Vagina (tissue), 2 donors: Measurements from ENCODE around the gene NDOR1.

Experiments used
- CTCF ChIP-seq, 3 experiments: fragments of 450-650 bp in 2 of 3; fragments of 200-600 bp in 1 of 3; sonication (generic) in 1 of 3; IDR thresholded peaks; one replicate each; pipeline ENCODE4 v1.5.1; 2017 to 2019; ENCODE audit warnings: antibody characterized with exemption in 3 of 3, mild to moderate bottlenecking in 2 of 3, moderate library complexity in 2 of 3
- POLR2A ChIP-seq, 2 donors: fragments of 450-650 bp; IDR thresholded peaks; one replicate each; pipeline ENCODE4 v1.6.1; 2017; ENCODE audit warnings: antibody characterized with exemption in 2 of 2, mild to moderate bottlenecking in 2 of 2, moderate library complexity in 2 of 2
- POLR2AphosphoS5 ChIP-seq, 2 donors: sonication (generic); formaldehyde crosslinking; IDR thresholded peaks; one replicate each; pipeline ENCODE4 v1.9.0; 2017; ENCODE audit warnings: antibody characterized with exemption in 2 of 2, mild to moderate bottlenecking in 2 of 2, low read depth in 1 of 2; ENCODE audit not compliant: insufficient read depth in 1 of 2

- TF ChIP-seq CTCF (IDR thresholded peaks at IDR 0.05), result no peak
- TF ChIP-seq POLR2A (IDR thresholded peaks at IDR 0.05), result no peak
- TF ChIP-seq POLR2AphosphoS5 (IDR thresholded peaks at IDR 0.05; ENCODE audit: insufficient read depth in 1 of 2, low read depth in 1 of 2), result no peak
Measured at GRCh38 chr9:137183980-137184595, 21.4 kb upstream of the NDOR1 start.
